ENCODE measurements around the gene PLEKHA7.

DNA sequence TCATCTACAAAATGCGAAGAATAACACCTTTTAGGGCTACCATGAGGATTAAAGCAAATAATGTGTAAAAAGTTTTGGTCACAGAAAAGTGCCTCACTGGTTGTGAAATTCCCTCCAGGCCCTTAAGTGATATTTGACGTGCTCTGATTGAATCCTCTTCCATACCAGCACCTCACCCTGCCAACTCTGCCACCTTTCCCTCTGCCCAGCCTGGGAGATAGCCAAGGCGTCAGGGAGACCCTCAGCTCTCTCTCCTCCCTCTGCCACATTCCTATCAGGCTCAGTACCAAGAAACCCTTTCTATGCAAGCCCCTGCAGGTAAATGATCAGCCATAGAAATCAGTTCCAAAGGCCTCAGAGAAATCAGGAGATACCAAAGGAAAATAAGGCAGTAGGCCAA lies 21.4 kb downstream of the PLEKHA7 start:
- TF ChIP-seq, protein P1, sequence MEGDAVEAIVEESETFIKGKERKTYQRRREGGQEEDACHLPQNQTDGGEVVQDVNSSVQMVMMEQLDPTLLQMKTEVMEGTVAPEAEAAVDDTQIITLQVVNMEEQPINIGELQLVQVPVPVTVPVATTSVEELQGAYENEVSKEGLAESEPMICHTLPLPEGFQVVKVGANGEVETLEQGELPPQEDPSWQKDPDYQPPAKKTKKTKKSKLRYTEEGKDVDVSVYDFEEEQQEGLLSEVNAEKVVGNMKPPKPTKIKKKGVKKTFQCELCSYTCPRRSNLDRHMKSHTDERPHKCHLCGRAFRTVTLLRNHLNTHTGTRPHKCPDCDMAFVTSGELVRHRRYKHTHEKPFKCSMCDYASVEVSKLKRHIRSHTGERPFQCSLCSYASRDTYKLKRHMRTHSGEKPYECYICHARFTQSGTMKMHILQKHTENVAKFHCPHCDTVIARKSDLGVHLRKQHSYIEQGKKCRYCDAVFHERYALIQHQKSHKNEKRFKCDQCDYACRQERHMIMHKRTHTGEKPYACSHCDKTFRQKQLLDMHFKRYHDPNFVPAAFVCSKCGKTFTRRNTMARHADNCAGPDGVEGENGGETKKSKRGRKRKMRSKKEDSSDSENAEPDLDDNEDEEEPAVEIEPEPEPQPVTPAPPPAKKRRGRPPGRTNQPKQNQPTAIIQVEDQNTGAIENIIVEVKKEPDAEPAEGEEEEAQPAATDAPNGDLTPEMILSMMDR (conservative IDR thresholded peaks at IDR 0.05; ENCODE audit: low read depth, low read length) = no peak
- no peak for TF ChIP-seq EZH2 (IDR thresholded peaks at IDR 0.05; ENCODE audit: borderline replicate concordance, low read depth, low read length, poor library complexity, severe bottlenecking)
